Muscle of back (tissue), 13 donors: ENCODE measurements around the gene CEP95. TPM values are rescaled to one million over a fixed set of nuclear protein-coding genes. Genes with fewer than 3 reads are reported as not detected.
"Not testable (repeated sequence)": the region's sequence is repeated elsewhere in the genome, so short reads cannot be mapped to it uniquely, and the experiment has no call there.

ENCODE experiments used
- DNase-seq, 3 donors: peaks; one replicate each; pipeline versions ENCODE4 v3.0.0 to v3.0.0-alpha.2; 2013
- long read RNA-seq, 9 donors: transcript quantifications; one replicate each; lab custom pipeline, GENCODE V29; 2026
- polyA plus RNA-seq, 10 donors: library from polyadenylated mRNA; unstranded; fragments of 120-200 nt; gene quantifications; one replicate each; pipeline ENCODE4 v1.2.1, GENCODE V29; 2013; ENCODE audit not compliant: insufficient read length in 10 of 10

Gene CEP95
- 10 to 100 TPM; 30.2 to 91.3 (median 47.6) TPM for polyA plus RNA-seq
- long read RNA-seq, donor 1, partial matches to known transcripts, result 0 of 1 reads
- long read RNA-seq, donor 1, other reads (novel, unspliced or antisense), result 0 of 1 reads
- long read RNA-seq, donor 2, partial matches to known transcripts, result 0 of 1 reads
- long read RNA-seq, donor 2, other reads (novel, unspliced or antisense), result 0 of 1 reads
- long read RNA-seq, donor 3, result 0 reads
- long read RNA-seq, donor 4, partial matches to known transcripts, result 0 of 3 reads
- long read RNA-seq, donor 4, other reads (novel, unspliced or antisense), result 0 of 3 reads
- long read RNA-seq, donor 5, partial matches to known transcripts, result 0 of 2 reads
- long read RNA-seq, donor 5, other reads (novel, unspliced or antisense), result 0 of 2 reads
- long read RNA-seq, donor 6, partial matches to known transcripts, result 0 of 1 reads
- long read RNA-seq, donor 6, other reads (novel, unspliced or antisense), result 0 of 1 reads
- long read RNA-seq, donor 7, partial matches to known transcripts, result 0 of 3 reads
- long read RNA-seq, donor 7, other reads (novel, unspliced or antisense), result 0 of 3 reads
- long read RNA-seq, donor 8, partial matches to known transcripts, result 0 of 1 reads
- long read RNA-seq, donor 8, other reads (novel, unspliced or antisense), result 0 of 1 reads
- long read RNA-seq, donor 9, result 0 reads

- peak; percentile 98 to 99 (median 98) for DNase-seq
Observed at GRCh38 chr17:64506576-64507412, at the start of gene CEP95. Gene CEP95 (plus strand): TSS chr17:64506977. CDS start chr17:64507098, 121 bp downstream.

GRCh38 chr17:64457156-64457555, 49.6 kb upstream of the CEP95 start:
- DNase-seq, result no peak

GRCh38 chr17:64458756-64459155, 48.0 kb upstream of the CEP95 start:
- DNase-seq, result no peak

- DNase-seq, result no peak
Observed at GRCh38 chr17:64459284-64459747, 47.5 kb upstream of the CEP95 start.

- not testable (repeated sequence) for DNase-seq
Observed at GRCh38 chr17:64459818-64460217, 47.0 kb upstream of the CEP95 start.

- peak; percentile 53 to 76 (median 67) for DNase-seq
Observed at GRCh38 chr17:64460955-64461354, 45.8 kb upstream of the CEP95 start.

- DNase-seq, result no peak
Observed at GRCh38 chr17:64461788-64462187, 45.0 kb upstream of the CEP95 start.

GRCh38 chr17:64466019-64466735, 40.6 kb upstream of the CEP95 start:
- DNase-seq, result no peak

- DNase-seq, result not testable (repeated sequence)
Observed at GRCh38 chr17:64466834-64467233, 39.9 kb upstream of the CEP95 start.

GRCh38 chr17:64470625-64471024, 36.2 kb upstream of the CEP95 start:
- DNase-seq, result no peak

GRCh38 chr17:64471440-64471839, 35.3 kb upstream of the CEP95 start:
- DNase-seq, result no peak

GRCh38 chr17:64472564-64472963, 34.2 kb upstream of the CEP95 start:
- no peak for DNase-seq

GRCh38 chr17:64477849-64478248, 28.9 kb upstream of the CEP95 start:
- no peak for DNase-seq

- DNase-seq, result no peak
Observed at GRCh38 chr17:64480951-64481350, 25.8 kb upstream of the CEP95 start.

GRCh38 chr17:64484380-64484779, 22.4 kb upstream of the CEP95 start:
- no peak for DNase-seq

GRCh38 chr17:64488301-64488700, 18.5 kb upstream of the CEP95 start:
- DNase-seq, result no peak

- DNase-seq, result no peak
Observed at GRCh38 chr17:64491034-64491860, 15.5 kb upstream of the CEP95 start.

- DNase-seq, result peak in 1 of 3 donors; percentile 41
Observed at GRCh38 chr17:64491994-64492393, 14.8 kb upstream of the CEP95 start.

- DNase-seq, result no peak
Observed at GRCh38 chr17:64492481-64493109, 14.2 kb upstream of the CEP95 start.

GRCh38 chr17:64494121-64494520, 12.7 kb upstream of the CEP95 start:
- no peak for DNase-seq
